ENCODE data around the gene KCNA10.

KCNA10 gene

GRCh38 chr1:110477041-110477440 is 41.9 kb downstream of the KCNA10 start:
- no peak for DNase-seq (ENCODE audit: low read depth)
- no peak overlapping the region for H3K4me3 ChIP-seq (ENCODE audit: low read depth, low read length)
- no peak for TF ChIP-seq CTCF (IDR thresholded peaks at IDR 0.05; ENCODE audit: insufficient read depth, low read depth, low read length, missing control alignments)

GRCh38 chr1:110476028-110476765 is 42.8 kb downstream of the KCNA10 start:
- no peak for DNase-seq (ENCODE audit: low read depth)
- no peak for TF ChIP-seq CTCF (IDR thresholded peaks at IDR 0.05; ENCODE audit: insufficient read depth, low read depth, low read length, missing control alignments)
- H3K4me3 ChIP-seq (ENCODE audit: low read depth, low read length), result no peak overlapping the region

GRCh38 chr1:110475362-110476027 is 43.5 kb downstream of the KCNA10 start:
- H3K4me3 ChIP-seq (ENCODE audit: low read depth, low read length), result no peak overlapping the region
- no peak for TF ChIP-seq CTCF (IDR thresholded peaks at IDR 0.05; ENCODE audit: insufficient read depth, low read depth, low read length, missing control alignments)
- DNase-seq (ENCODE audit: low read depth), result no peak

GRCh38 chr1:110474444-110474843 is 44.5 kb downstream of the KCNA10 start:
- no peak overlapping the region for H3K4me3 ChIP-seq (ENCODE audit: low read depth, low read length)
- no peak for TF ChIP-seq CTCF (IDR thresholded peaks at IDR 0.05; ENCODE audit: insufficient read depth, low read depth, low read length, missing control alignments)
- no peak for DNase-seq (ENCODE audit: low read depth)

GRCh38 chr1:110472546-110472945 is 46.4 kb downstream of the KCNA10 start:
- TF ChIP-seq CTCF (IDR thresholded peaks at IDR 0.05; ENCODE audit: insufficient read depth, low read depth, low read length, missing control alignments), result no peak
- no peak overlapping the region for H3K4me3 ChIP-seq (ENCODE audit: low read depth, low read length)
- DNase-seq (ENCODE audit: low read depth), result no peak

GRCh38 chr1:110471131-110471530 is 47.8 kb downstream of the KCNA10 start:
- no peak for TF ChIP-seq CTCF (IDR thresholded peaks at IDR 0.05; ENCODE audit: insufficient read depth, low read depth, low read length, missing control alignments)
- no peak overlapping the region for H3K4me3 ChIP-seq (ENCODE audit: low read depth, low read length)
- DNase-seq (ENCODE audit: low read depth), result no peak

Measured in GM12865 (cell line).